Pons (tissue), 1 donor: ENCODE data around the gene SCLY.
A peak's percentile ranks its signal among the peaks of the same experiment; 100 is the strongest.

Experiments used
- DNase-seq: peaks from one replicate; pipeline ENCODE4 v3.0.0-alpha.2; 2016; ENCODE audit warnings: low spot score

The SCLY gene

DNA sequence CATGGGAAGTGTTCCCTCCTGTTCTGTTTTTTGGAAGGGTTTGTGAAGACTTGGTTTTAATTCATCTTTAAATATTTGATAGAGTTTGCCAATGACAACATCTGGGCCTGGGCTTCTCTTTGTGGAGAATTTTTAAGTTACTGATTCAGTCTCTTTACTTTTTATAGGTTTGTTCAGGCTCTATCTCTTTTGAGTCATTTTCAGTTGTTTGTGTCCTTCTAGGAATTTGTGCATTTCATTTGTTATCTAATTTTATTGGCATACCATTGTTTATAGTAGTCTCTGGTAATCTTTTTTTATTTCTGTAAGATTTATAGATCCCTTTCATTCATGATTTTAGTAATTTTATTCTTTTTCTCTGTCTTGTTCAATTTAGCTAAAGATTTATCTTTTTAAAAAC lies 14.6 kb downstream of the SCLY start:
- DNase-seq: no peak

DNA sequence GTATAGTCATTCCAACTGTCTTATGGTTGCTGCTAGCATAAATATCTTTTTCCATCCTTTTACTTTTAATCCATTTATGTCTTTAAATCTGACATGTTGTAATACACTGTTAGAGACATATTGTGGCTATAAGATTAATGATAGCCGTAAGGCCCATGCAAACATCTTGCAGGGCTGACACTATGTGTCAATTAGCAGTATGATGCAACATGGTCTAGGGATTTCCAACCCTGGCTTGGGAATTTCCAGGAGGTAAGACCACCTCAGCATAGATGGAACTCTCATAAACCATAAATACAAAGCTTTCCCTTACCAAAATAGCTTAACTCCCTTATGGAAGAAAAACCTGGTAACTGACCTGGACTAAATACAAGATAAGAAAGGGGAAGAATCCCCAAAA lies 16.5 kb downstream of the SCLY start:
- no peak for DNase-seq

- no peak for DNase-seq
These were observed 19.1 kb downstream of the SCLY start for GRCh38 chr2:238079874-238080327.

DNA sequence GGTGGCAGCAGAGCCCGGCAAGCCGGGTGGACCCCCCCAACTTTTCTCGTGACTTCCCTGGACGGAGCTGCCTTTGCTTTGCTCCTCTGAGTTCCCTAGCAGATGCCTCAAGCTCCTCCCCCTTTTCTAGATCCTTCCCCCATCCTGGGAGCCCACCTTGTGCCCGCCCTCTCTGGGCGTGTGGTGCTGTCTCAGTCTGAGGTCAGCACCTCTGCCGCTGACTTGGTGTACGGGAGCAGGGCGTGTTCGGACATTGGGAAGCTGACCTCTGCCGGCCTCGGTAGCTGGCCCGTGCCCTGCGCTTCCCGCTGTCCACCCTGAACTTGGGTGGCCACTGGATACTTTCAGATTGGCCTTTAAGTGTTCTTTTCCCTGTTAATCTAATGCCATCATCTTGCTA lies 19.7 kb downstream of the SCLY start:
- DNase-seq: no peak

DNA sequence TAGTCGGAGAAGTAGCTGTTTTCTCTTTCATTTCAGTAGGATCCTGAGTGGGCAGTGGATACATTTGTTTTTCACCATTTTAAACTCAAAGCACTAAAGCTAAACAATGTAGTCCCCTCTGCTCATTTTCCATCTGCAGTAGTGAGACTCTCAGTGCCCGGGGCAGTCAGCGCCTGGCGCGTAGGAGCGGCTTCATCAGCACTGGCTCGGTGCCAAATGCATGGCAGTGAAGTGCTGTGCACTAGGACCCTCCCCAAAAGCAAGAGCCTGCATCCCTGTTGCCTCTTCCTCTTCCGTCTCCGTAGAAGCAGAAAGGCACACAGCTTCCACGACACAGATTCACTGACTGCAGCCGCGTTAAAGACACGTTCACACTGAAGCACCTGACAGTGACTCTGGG lies 20.3 kb downstream of the SCLY start:
- DNase-seq: peak; percentile 29

DNA sequence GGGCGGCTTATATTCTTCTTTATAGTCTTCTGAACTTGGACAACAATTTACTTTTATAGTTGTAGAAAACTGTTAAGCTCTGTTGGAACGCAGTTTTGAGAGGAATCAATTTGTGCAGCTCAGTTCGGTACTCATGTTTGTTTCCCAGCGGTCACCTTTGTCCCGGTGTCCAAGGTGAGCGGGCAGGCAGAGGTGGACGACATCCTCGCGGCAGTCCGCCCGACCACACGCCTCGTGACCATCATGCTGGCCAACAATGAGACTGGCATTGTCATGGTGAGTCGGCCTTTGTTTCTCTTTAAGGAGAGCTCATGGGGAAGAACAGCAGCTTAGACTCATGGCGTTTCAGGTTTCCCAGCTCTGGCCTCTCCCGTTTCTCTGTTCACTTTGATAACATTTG lies 20.8 kb downstream of the SCLY start:
- peak; percentile 39 for DNase-seq

- DNase-seq: no peak
These were observed 21.4 kb downstream of the SCLY start for GRCh38 chr2:238082151-238082550.

GRCh38 chr2:238082827-238083226 lies 22.0 kb downstream of the SCLY start:
- DNase-seq: no peak

GRCh38 chr2:238083919-238084318 lies 23.1 kb downstream of the SCLY start:
- no peak for DNase-seq

- no peak for DNase-seq
These were observed 24.0 kb downstream of the SCLY start for GRCh38 chr2:238084761-238085160.

- DNase-seq: no peak
These were observed 25.1 kb downstream of the SCLY start for GRCh38 chr2:238085899-238086298.

GRCh38 chr2:238087211-238087610 lies 26.4 kb downstream of the SCLY start:
- DNase-seq: peak; percentile 42

DNA sequence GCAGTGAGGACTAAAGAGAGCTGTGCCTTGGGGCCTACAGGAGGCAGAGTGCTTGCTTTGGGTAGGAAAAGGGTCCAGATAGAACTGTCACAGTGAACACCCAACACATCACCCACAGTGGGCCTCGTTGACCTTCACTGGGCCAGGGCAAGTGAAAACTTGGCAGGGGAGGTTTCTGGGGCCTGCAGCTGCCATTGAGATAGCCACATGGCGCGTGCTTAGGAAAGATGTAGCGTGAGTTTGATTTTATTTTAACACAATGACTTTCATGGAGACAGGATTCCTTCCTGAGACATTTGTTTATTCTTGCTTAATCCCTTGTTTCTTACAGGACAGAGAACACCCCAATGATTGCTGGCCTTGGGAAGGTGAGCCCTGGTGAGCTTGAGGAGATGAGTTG lies 30.1 kb downstream of the SCLY start:
- DNase-seq: no peak

DNA sequence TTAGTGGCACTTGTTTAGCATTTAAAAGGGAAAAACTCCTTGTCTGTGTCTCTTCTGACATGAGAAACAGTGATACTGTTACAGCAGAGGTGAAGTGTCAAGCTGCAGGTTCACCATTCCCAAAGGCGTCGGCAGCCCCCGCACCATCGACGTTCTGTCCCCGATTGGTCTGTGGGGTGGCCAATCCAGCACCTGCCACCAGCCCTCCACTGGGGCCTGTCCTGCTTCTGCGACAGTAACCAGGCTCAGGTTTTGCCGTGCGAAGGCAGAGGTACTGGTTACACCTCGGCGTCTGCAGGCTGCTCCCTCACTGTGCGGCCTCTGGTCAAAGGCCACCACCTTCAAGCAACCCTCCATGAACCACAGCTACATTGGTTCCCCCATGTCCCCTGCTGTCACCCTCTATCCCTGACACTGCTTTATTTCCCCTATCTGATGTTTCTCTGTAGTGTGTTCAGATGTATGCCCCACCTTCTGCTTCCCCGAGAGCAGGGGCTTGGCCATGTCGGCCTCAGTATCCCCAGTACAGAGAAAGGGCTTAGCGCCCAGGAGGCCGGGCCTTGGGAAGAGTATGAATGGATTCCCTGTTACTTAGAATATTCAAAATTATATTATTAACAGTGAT lies 30.7 kb downstream of the SCLY start:
- no peak for DNase-seq

DNA sequence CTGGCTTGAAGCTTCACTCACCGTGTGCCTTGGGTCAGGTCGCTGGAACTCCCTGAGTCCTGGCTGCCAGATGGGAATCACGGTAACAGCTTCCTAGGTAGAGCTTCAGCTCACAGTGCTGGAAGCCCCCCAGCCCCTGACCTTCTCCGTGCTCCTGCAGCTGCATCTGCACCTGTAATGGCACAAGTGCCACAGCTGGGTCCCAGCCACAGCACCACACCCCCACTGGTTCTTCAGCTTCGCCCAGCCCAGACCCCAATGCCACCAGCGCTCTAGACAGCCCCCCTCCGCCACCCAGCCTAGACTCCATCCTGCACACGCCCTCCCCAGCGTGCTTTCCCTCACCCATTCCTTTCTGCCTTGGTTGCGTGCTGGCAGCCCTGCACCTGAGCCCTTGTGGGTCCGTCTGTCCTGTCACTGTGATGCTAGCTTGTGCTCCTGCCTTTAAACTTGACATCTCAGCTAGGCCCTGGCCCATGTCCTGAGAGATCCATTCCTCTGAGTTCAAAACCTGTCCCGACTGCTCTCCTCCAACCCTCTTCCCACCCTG lies 31.8 kb downstream of the SCLY start:
- DNase-seq: no peak

DNA sequence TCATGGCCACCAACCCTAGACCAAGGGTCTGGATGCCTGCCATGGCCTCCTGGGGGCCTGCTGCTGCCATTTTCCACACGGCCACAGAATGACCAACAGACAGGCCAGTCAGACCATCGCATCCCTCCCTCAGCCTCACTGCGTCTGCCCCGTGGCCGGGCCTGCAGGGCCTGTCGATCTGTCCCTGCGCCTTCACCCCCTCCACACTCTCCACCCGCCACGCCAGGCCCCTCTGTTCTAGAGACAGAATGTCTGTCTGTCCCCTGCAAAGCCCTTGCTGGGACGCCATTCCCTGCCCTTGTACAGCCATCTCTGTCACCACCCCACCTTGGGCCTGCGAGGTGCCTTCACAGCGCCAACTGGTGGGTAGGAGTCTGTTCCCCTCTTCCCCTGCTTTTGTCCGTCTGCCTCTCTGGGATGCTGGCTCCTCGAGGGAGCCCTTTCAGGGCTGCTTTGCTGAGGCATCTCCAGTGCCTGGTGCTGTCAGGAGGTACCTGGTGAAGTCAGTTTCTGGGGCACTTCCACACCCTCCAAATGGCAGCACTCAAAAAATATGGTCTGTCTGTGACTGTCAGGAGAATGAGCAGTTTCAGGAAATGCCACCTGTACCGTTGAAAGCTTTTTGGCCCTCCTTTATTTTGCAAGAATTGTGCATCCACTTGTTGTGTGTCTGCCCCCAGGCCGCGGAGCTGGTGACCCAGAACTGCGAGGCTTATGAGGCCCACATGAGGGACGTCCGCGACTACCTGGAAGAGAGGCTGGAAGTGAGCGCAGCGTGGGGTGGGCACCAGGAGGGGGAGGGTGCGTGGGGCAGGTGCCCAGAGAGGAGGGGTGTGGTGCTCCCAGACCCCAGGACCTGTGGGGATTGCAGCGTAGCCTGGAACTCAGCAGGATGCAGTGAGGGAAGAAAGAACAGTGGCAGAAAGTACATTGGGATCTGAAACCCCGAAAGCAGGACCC lies 32.7 kb downstream of the SCLY start:
- DNase-seq: no peak

DNA sequence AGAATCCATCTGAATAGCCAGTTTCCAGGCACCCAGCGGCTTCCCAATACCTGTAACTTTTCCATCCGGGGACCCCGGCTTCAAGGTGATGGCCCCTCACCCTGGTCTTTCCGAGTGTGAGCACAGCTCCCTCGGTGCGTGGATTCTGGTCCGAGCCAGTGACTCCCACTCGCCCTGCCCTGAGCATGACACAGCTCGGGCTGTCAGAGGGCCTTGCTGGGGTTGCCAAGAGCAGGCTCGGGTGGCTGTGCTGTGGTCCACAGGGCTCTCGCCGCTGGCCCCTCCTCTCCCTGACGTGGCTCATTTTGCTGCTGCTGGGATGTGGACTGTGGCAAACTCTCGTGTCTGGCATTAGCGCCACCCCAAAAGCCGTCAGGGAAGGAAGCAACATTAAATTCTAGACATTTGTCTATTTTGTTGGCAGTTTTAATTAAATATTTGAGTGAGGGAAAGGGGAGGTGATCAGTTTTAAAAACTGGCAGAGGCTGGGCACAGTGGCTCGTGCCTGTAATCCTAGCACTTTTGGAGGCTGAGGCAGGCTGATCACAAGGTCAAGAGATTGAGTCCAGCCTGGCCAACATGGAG lies 33.7 kb downstream of the SCLY start:
- DNase-seq: no peak

DNA sequence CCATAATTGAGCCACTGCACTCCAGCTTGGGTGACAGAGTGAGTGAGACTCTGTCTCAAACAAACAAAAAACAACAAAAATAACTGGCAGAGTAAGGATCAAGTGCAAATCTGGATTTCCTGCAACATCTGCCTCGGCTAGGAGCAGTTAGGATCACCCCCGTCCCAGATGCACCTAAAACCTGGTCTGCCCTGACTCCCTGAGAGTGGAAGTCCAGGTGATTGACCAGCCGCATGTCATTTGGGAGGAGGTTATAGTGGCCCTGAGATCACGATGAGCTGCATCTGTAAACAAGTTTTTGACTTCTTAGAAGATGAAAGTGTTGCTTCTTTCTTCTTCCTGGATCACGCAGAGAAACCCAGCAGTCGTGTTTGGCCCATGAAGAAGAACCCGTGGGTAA lies 34.3 kb downstream of the SCLY start:
- no peak for DNase-seq

DNA sequence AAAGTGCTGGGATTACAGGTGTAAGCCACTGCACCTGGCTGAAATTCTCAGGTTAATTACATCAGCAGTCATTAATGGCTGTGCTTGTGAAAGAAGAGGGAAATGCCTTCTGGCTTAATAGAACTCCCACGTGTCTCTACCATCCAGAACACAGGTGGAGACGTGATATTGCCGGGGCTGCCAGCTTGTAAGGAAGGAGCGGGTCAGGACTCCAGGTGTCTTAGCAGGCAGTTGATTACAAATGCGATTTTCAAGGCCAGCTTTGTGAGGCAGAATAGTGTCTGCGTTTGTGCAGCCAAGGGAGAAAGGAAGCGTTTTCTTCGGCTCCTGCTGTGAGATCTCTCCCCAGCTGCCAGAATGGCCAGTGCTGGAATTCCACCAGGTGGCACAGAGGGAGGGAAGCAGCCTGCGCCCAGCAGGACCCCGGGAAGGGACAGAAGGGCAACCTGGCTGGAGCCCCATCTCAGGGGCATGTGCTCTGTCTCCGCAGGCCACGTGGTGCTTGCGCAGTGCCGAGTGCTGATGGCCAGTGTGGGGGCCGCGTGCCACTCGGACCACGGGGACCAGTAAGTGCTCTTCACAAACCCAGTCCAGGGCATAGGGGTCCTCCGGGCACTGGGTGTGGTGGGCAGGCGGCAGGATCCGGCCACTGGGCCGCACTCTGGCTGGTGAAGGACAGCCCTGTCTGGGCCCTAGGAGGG lies 35.7 kb downstream of the SCLY start:
- DNase-seq: peak; percentile 17

DNA sequence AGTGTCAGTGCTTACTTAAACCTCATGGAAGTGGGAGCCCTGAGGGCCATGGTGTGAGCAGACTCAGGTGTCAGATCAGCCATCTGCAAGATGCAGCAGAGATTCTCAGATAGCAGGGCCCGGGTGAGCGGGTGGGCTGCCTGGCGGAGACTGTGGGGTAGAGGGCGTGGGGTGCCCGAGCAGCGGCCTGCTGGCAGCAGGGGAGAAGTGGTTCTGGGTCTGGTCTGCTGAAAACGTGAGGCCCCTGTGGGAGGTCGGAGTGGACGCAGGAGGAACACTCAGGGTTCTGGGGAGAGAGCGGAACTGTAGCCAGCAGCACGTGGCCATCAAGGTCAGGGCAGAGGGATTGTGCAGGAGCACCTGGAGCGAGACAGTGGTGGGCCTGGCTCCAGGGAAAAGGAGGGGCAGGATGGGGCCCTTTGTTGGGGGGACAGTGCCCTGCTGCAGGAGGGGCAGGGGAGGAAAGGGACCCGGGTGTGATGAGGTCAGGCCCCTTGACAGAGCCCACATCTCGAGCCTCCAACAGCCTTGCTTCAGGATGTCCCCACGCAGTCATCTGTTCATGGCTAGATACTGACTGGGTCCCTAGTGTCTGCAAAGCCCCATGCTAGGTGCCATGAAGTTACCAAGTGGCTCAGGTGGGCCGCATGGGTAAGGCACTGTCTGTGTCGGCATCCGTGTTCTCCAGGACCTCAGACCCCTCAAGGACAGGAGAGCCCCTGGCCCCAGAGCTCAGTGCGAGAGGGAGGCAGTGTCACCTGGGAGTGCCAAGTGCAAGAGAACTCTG lies 36.6 kb downstream of the SCLY start:
- DNase-seq: no peak
